Activated T-cell treated with anti-CD3 and anti-CD28 coated beads, Interleukin-2, amount 50 U/mL, for 48 hours (primary cell): Measurements from ENCODE around the gene SIKE1.

Experiments used
- DNase-seq, 2 experiments: peaks; one replicate each; pipeline ENCODE4 v3.0.0-alpha.2; 2020

SIKE1 gene

DNA sequence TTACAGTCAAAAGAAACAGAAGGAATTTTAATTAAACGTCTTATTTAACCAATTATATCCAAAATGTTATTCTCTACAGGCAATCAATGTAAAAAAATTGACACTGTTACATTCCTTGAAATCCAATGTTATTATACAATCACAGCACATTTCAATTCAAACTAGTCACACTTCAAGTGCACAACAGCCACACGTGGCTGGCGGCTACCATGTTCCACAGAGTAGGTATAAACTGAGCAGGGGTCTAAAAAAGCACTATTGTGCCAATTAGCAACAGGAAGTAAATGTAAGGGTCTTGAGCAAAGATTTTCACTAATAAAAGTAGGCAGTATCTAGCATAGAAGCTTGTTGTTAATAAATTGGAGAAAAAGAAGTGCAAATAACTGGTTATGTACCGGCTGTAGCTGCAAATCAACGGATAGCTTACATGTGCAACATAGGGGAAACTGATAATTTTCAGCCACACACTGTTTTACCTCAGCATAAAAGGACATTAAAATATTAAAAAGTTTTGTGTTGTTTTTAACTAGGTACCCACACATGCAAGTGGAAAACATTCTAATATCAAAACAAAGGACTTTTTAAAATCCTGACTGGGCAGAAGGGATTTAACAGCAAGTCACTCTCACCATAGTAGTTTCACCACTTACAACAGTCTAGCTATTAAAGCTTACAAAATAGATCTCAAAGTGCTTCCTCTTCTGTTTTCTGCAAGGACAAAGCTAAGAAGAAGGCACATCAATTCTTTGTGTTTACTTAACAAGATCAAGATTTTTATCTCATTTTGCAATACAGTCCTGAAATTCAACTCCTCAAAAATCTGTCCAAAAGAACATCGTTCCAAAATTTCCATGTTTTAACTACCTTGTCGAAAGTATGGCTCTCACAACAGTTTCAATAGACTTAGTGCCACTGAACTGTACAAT, 25.2 kb downstream of the SIKE1 start:
- no peak for DNase-seq

- peak; percentile 33 to 47 for DNase-seq
These were observed 26.8 kb downstream of the SIKE1 start for GRCh38 chr1:114753702-114754101.

- no peak for DNase-seq
These were observed 27.3 kb downstream of the SIKE1 start for GRCh38 chr1:114753143-114753542.

DNA sequence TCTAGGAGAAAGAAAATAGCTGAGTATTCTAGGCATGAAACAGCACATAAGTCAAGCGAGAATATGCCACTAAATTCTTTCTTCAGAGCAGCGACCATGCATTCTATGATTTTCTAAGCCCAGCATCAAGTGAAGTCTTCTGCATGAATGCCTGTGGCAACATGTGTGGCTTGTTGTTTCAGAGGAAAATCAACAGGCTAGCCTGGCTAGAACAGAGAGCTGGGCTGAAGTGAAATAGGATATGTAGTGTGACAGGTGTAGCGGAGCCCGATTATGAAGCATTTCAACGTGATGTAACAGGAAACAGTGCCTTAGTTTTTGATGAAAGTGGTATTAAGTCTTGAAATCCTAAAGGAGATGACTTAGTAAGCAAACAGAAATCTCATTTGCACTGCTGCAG, 29.7 kb downstream of the SIKE1 start:
- no peak for DNase-seq

DNA sequence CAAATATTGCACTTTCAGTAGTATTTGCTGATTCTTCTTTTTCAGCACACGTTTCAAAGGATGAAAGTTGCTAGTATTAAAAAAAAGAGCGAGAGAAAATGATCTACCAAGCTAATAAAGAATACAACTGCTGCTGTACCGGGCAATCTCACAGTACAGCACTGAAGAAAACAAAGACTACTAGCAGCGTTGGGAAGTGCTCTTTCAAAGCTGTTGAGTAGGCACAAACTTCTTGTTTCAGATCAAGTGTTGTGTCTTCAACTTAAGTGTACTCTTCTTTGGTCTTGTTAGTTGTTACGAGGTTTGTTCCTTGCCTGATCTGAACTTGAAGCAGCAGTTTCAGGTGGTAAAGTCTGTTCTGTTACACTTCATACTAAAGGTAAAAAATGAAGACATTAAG, 30.6 kb downstream of the SIKE1 start:
- DNase-seq, result no peak

GRCh38 chr1:114746450-114747121, 33.9 kb downstream of the SIKE1 start:
- DNase-seq, result no peak

DNA sequence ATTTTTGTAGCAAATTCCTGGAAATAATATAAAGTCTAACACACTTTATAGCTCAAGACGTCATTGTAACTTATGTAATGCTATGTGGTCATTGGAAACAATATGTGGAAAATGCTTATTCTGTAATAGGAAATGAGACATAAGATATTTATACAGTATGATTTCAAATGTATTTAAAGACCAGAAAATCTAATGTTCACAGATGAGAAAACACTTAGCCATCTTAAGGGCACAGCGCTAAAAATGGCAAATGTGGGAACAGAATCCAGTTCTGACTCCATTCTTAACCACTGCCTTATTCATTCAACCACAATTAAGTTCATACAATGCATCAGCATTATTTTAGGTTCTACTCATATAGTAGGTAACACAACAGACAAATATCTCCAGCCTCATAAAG, 35.2 kb downstream of the SIKE1 start:
- no peak for DNase-seq

DNA sequence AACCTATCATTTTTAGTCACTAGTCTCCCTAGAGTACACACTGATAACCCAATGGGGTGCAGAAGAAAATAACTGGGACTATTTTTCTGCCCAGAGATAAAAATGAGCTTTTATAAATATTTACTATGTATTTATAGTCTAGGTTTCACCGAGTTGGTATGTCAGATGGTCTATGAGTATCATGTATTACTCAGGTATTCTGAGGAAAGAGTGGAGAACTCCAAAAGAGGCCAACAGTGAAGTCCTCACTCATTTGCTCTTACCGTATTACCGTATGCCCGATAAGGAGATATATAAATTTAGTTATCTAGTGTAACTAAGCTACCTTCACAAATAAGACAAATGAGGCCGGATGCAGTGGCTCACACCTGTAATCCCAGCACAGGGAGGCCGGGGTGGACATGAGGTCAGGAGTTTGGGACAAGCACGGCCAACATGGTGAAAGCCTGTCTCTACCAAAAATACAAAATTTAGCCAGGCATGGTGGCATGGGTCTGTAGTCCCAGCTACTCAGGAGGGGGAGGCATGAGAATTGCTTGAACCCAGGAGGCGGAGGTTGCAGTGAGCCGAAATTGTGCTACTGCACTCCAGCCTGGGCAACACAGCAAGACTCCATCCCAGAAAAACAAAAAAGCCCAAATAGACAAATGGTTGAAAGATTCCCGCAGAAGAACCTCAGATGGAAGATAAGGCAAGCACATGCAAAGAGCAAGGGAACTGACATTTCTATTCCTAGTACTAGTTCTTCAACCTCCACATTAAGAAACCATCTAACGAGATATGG, 38.3 kb downstream of the SIKE1 start:
- DNase-seq, result no peak

DNA sequence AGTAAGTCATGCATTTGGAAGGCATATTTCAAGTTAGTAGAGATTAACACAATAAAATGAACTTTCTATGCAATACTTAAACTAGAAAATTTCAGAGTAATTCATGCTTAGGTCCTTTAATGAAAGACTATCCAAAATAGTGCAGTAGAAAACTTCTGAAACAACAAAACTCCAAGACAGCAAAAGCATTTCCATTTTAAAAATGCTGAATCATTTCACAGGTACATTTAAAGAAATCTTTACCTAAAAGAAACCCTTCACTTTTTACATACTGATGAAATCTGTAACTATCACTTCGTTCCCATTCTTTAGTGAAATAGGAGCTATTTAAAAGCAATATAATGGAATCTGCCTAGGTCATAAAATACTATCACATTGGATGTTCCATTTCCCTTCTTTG, 40.2 kb downstream of the SIKE1 start:
- DNase-seq, result no peak

DNA sequence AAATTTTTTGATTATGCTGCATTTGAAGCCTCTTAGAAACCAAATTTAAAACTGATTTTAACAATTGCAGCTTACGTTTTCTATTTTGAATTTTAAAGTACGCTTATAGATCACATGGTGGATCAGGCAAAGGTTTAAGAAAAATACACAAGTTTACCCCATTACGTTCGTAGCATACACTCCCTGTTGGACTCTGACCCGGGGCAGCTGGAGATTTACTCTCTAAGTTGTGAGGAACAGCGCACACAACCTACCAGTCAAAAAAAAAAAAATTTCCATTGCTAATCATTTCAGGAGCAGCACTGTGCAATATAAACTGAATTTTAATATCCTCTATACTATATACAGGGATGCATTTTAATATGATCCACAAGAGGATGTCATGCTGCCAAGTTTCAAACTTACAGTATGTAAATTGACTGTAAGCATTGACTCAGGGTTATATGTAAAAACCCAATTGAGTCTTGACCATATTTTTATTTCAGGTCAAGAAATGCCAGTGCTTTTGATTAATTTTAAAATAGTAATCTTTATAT, 43.1 kb downstream of the SIKE1 start:
- DNase-seq, result no peak

DNA sequence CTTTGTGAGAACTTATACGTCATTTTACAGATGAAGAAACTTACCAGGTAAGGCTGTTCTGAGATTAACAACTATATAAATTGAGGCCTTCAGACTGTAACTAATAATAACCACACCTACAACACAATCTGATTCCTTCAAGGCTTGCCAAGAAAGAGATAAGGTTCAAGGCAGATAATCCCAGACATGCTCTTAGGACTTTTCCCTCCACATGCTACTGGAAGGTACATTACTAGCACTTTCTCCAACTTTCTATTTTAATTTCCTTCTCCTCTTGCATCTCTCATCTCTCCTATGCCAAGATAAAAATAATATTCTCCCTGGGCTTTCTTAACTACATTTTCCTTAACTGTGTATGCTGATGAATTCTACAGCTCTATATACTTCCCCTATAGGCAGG, 45.0 kb downstream of the SIKE1 start:
- DNase-seq, result no peak

GRCh38 chr1:114729782-114730181, 50.7 kb downstream of the SIKE1 start:
- DNase-seq, result no peak

GRCh38 chr1:114728553-114728952, 51.9 kb downstream of the SIKE1 start:
- no peak for DNase-seq

DNA sequence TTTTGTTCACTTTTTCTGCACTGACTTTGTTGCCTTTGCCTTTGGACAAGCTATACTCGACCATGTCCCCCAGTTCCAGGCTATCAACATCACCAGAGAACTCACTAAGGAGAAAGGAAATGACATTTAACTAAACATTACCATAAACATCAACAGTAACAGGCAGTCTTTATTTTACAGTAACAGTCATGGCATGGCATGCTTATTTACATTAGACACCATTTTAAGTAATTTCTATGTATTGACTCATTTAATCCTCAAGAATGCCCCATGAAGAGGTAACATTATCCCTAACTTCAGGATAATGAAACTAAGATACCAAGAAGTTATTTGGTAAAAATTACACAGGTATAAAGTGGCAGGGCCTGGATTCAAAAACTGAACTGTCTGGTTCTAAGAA, 55.3 kb downstream of the SIKE1 start:
- DNase-seq, result no peak

GRCh38 chr1:114723915-114724314, 56.6 kb downstream of the SIKE1 start:
- no peak for DNase-seq

- no peak for DNase-seq
These were observed 57.0 kb downstream of the SIKE1 start for GRCh38 chr1:114723457-114723856.

GRCh38 chr1:114720492-114720891, 60.0 kb downstream of the SIKE1 start:
- no peak for DNase-seq
